Thyroid gland (tissue), 4 donors: ENCODE data around the gene ZMIZ1. TPM values are rescaled to one million over a fixed set of nuclear protein-coding genes. Genes with fewer than 3 reads are reported as not detected.
A peak's percentile ranks its signal among the peaks of the same experiment; 100 is the strongest.

Experiments used
- DNase-seq, 2 donors: peaks; one replicate each; pipeline ENCODE4 v3.0.0-alpha.2; 2019
- H3K27ac ChIP-seq, 3 donors: fragments of 200-600 bp; sonication (generic); 1 replicate in 2 of 3; 2 replicates in 1 of 3; pipeline ENCODE4 v1.5.1; 2016 to 2019; ENCODE audit warnings: mild to moderate bottlenecking in 1 of 3, moderate library complexity in 1 of 3
- H3K27me3 ChIP-seq: fragments of 200-600 bp; sonication (generic); one replicate; pipeline ENCODE4 v1.5.1; 2019
- H3K36me3 ChIP-seq, 2 donors: fragments of 200-600 bp; sonication (generic); one replicate each; pipeline ENCODE4 v1.5.1; 2016 to 2019
- H3K4me1 ChIP-seq, 2 donors: fragments of 200-600 bp; sonication (generic); one replicate each; pipeline ENCODE4 v1.5.1; 2017 to 2019
- H3K4me3 ChIP-seq, 3 donors: fragments of 200-600 bp; sonication (generic); replicated peaks in 1 of 3; 1 replicate in 2 of 3; 2 replicates in 1 of 3; pipeline ENCODE4 v1.5.1; 2016; ENCODE audit warnings: mild to moderate bottlenecking in 1 of 3
- H3K9me3 ChIP-seq: fragments of 200-600 bp; sonication (generic); one replicate; pipeline ENCODE4 v1.5.1; 2017
- POLR2A ChIP-seq, 2 donors: fragments of 450-650 bp; IDR thresholded peaks; one replicate each; pipeline ENCODE4 v1.6.1; 2017; ENCODE audit warnings: antibody characterized with exemption in 2 of 2, mild to moderate bottlenecking in 2 of 2, moderate library complexity in 1 of 2
- WGBS, 2 donors: methylation state at CpG; one replicate each; pipeline ENCODE4 v1.1.5; 2017; 5-methylcytosine and 5-hydroxymethylcytosine counted together
- intact Hi-C: fragments of 100-400 bp; cut with DNase I; formaldehyde crosslinking; loops from one replicate; pipeline ENCODE4 v1.15.1; 2023
- total RNA-seq, 4 donors: library from RNA; depleted of rRNA; stranded (reverse); fragments of >200 nt; gene quantifications; one replicate each; pipeline ENCODE4 v1.2.3, GENCODE V29; 2016
- TF ChIP-seq, protein P1 (sequence below), 6 experiments: fragments of 200-600 bp in 3 of 6; fragments of 450-650 bp in 3 of 6; sonication (generic) in 3 of 6; IDR thresholded peaks; one replicate each; pipeline ENCODE4 v1.5.1; 2016 to 2019; ENCODE audit warnings: antibody characterized with exemption in 6 of 6, mild to moderate bottlenecking in 2 of 6, inconsistent platforms in 1 of 6, moderate library complexity in 1 of 6

The ZMIZ1 gene
- total RNA-seq, 4 donors from 2014 or later: 59.9 to 128 (median 94.4) TPM

DNA sequence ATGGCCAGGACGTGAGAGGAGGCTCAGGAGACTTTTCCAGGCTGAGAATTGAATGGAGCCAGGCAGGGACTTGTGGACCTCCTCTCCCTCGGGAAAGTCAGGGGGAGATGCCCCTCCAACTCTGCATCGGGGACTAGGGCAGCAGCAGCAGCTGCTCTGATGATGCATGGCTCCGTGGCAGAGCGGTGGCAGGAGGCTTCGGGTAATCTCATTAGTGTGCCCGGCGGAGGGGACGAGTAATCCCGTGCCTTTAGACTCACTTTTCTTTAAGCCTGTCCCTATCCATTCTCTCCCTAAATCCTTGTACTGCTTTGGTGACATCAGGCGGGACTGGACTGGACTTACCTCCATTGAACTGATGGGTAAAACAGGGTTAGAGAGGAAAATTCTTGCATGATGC, 75.1 kb downstream of the ZMIZ1 start:
- intact Hi-C loops: no loop called here
- TF ChIP-seq, protein P1, sequence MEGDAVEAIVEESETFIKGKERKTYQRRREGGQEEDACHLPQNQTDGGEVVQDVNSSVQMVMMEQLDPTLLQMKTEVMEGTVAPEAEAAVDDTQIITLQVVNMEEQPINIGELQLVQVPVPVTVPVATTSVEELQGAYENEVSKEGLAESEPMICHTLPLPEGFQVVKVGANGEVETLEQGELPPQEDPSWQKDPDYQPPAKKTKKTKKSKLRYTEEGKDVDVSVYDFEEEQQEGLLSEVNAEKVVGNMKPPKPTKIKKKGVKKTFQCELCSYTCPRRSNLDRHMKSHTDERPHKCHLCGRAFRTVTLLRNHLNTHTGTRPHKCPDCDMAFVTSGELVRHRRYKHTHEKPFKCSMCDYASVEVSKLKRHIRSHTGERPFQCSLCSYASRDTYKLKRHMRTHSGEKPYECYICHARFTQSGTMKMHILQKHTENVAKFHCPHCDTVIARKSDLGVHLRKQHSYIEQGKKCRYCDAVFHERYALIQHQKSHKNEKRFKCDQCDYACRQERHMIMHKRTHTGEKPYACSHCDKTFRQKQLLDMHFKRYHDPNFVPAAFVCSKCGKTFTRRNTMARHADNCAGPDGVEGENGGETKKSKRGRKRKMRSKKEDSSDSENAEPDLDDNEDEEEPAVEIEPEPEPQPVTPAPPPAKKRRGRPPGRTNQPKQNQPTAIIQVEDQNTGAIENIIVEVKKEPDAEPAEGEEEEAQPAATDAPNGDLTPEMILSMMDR (IDR thresholded peaks at IDR 0.05): no peak
- no peak for DNase-seq
- Histone ChIP-seq H3K4me1 (peaks cover 65 to 86% of the 10 kb centered on the region in 2 donors), H3K9me3 (no peaks in the 10 kb centered on the region), H3K4me3 (no peak overlapping the region), H3K27me3 (no peaks in the 10 kb centered on the region), H3K27ac (peak overlapping the region in 2 of 3 donors; percentile 95 to 99), H3K36me3 (peaks cover 0 to 12% of the 10 kb centered on the region in 2 donors)
- WGBS, 2 donors: 97 to 99% methylated on average over 11 of the region's 11 CpGs

DNA sequence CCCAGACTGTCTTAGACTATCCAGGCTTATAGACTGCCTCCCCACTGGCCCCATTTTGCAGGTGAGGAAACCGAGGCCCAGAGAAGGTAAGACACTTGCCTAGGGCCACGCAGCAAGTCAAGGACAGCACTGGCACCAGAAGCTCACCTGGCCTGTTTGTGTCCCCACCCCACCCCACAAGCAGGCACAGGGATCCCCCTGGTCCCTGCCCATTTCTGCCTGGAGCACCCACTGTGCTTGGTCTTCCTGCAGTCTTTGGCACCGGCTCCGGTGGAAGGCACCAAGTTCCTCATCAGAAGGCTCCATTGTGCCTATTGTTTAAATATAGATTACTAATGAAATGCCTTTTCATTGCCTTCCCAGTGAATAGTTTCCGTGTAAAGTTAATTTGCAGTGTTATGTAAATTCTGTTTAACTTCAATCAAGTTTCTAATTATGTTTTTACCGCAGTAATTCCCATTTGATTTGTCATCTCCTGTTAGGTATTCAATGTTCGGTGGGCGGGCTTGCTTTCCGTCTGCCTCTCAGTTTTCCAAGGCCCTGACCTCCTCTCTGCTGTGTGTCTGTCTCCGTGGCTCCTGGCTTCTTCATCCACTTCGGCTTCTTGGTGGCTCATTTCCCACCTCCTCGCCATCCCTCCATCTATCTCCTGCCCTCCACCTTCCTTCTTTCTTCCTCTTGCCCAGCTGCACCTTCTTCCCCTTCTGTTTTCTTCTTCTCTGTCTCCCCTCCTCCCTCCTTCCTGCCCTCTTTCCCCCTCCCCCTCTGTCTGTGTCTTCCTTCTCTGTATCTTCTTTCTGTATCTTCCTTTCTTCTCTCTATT, 75.8 kb downstream of the ZMIZ1 start:
- no peak for DNase-seq
- no peaks in the 10 kb centered on the region for H3K9me3 ChIP-seq
- no peaks in the 10 kb centered on the region for H3K27me3 ChIP-seq
- H3K4me1 ChIP-seq: peaks cover 69 to 86% of the 10 kb centered on the region in 2 donors
- peaks cover 0 to 12% of the 10 kb centered on the region in 2 donors for H3K36me3 ChIP-seq
- WGBS, 2 donors: 83 to 87% methylated on average over 12 of the region's 12 CpGs
- intact Hi-C loops: loop anchor here (5.0 kb wide), 1 partner anchor 177 kb away; no protein-coding TSS in a partner anchor
- peak overlapping the region; percentile 94 to 99 (median 95) for H3K27ac ChIP-seq
- TF ChIP-seq POLR2A (IDR thresholded peaks at IDR 0.05): no peak
- TF ChIP-seq, protein P1 (IDR thresholded peaks at IDR 0.05): no peak
- H3K4me3 ChIP-seq: no peak overlapping the region

DNA sequence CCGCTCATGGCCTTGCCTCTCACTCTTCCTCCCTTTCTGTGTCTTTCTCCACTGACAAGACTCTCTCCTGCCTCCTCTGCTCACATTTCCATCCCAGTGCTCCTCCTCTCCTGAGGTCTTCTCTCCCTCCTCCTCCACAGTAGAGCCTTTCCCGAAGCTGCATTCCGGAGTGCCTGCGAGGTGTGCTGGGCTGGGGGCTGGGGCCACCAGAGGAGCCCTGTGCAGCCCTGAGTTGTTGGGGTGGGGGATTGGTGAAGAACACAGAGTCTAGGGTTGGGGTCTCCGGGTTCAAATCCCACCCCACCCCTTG, 76.4 kb downstream of the ZMIZ1 start:
- Histone ChIP-seq H3K27me3 (no peaks in the 10 kb centered on the region), H3K27ac (peak overlapping the region; percentile 94 to 99 (median 95)), H3K36me3 (peaks cover 0 to 9% of the 10 kb centered on the region in 2 donors), H3K9me3 (no peaks in the 10 kb centered on the region), H3K4me3 (no peak overlapping the region), H3K4me1 (peaks cover 74 to 86% of the 10 kb centered on the region in 2 donors)
- DNase-seq: no peak
- intact Hi-C loops: loop anchor here (5.0 kb wide), 1 partner anchor 178 kb away; no protein-coding TSS in a partner anchor
- WGBS, 2 donors: 74 to 77% methylated on average over 5 of the region's 5 CpGs
- TF ChIP-seq POLR2A (IDR thresholded peaks at IDR 0.05): no peak
- TF ChIP-seq, protein P1 (IDR thresholded peaks at IDR 0.05): no peak

DNA sequence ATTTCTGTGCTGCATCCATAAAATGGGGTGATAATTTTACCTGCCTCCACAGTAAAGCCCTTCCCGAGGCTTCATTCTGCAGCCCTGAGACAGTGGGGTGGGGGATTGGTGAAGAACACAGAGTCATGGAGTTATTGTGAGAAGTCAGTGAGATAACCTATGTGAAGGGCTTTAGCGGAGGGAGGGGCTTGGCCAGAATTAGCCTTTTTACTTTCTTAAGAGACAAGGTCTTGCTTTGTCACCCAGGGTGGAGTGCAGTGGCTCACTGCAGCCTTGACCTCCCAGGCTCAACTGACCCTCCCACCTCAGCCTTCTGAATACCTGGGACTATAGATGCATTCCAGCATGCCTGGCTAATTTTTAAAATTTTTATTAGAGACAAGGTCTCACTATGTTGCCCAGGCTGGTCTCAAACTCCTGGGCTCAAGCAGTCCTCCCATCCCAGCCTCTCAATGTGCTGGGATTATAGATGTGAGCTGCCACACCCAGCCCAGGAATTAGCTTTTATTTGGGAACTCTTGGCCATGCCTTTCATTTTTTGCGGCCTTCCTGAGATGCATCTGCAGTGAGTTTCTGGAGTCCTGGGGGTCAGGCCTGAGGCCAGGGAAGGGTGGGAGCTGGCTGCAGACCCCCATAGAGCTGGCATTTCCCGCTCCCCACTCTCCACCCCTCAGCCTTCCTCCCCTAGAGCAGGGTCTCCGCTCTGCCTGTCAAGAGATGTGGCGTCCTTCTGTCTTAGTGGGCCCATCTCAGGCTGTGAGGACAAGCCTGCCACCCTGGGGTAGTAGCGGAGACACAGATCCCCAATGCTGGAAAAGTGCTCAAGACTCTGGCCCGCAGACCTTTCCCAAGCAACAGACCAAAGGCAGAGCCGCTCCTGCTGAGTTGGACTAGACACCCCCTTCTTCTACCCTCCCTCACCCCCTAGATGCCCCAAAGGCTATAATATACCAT, 77.0 kb downstream of the ZMIZ1 start:
- no peak for DNase-seq
- Histone ChIP-seq H3K4me3 (no peak overlapping the region), H3K27me3 (no peaks in the 10 kb centered on the region), H3K4me1 (peaks cover 78 to 86% of the 10 kb centered on the region in 2 donors), H3K36me3 (peaks cover 0 to 2% of the 10 kb centered on the region in 2 donors), H3K9me3 (no peaks in the 10 kb centered on the region), H3K27ac (peak overlapping the region; percentile 94 to 99 (median 95))
- intact Hi-C loops: loop anchor here (5.0 kb wide), 1 partner anchor 178 kb away; no protein-coding TSS in a partner anchor
- TF ChIP-seq POLR2A (IDR thresholded peaks at IDR 0.05): no peak
- TF ChIP-seq, protein P1 (IDR thresholded peaks at IDR 0.05): no peak
- 95 to 97% methylated on average over 5 to 9 of the region's 9 CpGs for WGBS, 2 donors
